Measurements from ENCODE around the gene WDR44. TPM values are rescaled to one million over a fixed set of nuclear protein-coding genes. Genes with fewer than 3 reads are reported as not detected.

Gene WDR44
- total RNA-seq, 1 donor from 2014 or later = 16.7 TPM

- intact Hi-C loops (cut with DNase I) = no loop called here
- DNase-seq = no peak
- TF ChIP-seq, protein P1, sequence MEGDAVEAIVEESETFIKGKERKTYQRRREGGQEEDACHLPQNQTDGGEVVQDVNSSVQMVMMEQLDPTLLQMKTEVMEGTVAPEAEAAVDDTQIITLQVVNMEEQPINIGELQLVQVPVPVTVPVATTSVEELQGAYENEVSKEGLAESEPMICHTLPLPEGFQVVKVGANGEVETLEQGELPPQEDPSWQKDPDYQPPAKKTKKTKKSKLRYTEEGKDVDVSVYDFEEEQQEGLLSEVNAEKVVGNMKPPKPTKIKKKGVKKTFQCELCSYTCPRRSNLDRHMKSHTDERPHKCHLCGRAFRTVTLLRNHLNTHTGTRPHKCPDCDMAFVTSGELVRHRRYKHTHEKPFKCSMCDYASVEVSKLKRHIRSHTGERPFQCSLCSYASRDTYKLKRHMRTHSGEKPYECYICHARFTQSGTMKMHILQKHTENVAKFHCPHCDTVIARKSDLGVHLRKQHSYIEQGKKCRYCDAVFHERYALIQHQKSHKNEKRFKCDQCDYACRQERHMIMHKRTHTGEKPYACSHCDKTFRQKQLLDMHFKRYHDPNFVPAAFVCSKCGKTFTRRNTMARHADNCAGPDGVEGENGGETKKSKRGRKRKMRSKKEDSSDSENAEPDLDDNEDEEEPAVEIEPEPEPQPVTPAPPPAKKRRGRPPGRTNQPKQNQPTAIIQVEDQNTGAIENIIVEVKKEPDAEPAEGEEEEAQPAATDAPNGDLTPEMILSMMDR (IDR thresholded peaks at IDR 0.05) = no peak
- no peak for ATAC-seq
- H3K27me3 ChIP-seq (ENCODE audit: low read depth) = no peaks in the 10 kb centered on the region
- peaks cover 43% of the 10 kb centered on the region for H3K36me3 ChIP-seq
- H3K9me3 ChIP-seq = no peaks in the 10 kb centered on the region
- H3K27ac ChIP-seq = no peak overlapping the region
- no peak overlapping the region for H3K4me3 ChIP-seq
- no peaks in the 10 kb centered on the region for H3K4me1 ChIP-seq
Measured at GRCh38 chrX:118432799-118433198, 86.9 kb downstream of the WDR44 start.

- DNase-seq (no peak), ATAC-seq (no peak)
- Histone ChIP-seq H3K36me3 (peaks cover 60% of the 10 kb centered on the region), H3K27ac (no peak overlapping the region), H3K9me3 (no peaks in the 10 kb centered on the region), H3K27me3 (ENCODE audit: low read depth) (no peaks in the 10 kb centered on the region), H3K4me1 (no peaks in the 10 kb centered on the region), H3K4me3 (no peak overlapping the region)
- intact Hi-C loops (cut with DNase I) = no loop called here
- TF ChIP-seq, protein P1 (IDR thresholded peaks at IDR 0.05) = no peak
Measured at GRCh38 chrX:118437283-118437682, 91.4 kb downstream of the WDR44 start.

DNA sequence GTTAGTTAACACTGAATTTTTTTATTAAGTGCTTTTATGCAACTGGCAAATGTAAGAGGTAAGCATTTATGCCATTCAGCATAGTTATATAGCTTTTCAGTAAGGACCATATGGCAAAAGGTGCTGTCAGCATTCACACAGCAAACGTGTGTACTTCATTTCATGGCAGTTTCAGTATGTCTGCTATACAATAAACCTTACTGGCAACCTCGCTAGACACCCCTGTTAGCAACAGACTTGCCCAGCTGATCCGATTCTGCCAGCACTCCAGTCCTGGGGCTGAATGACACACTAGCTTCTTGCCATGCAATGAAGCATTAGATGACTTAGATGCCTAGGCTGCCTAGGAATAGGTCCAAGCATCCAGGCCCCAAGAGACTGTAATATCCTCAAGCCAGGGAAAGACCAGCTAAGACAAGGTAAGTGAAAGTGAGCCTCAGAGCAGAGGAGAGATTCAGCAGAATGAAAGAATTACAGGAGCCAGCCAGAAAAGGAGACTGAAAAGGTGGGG lies 102.4 kb downstream of the WDR44 start:
- ATAC-seq (no peak), DNase-seq (no peak)
- Histone ChIP-seq H3K4me1 (no peaks in the 10 kb centered on the region), H3K27me3 (ENCODE audit: low read depth) (no peaks in the 10 kb centered on the region), H3K36me3 (peaks cover 27% of the 10 kb centered on the region), H3K9me3 (no peaks in the 10 kb centered on the region), H3K4me3 (no peak overlapping the region), H3K27ac (no peak overlapping the region)
- intact Hi-C loops (cut with DNase I) = no loop called here
- TF ChIP-seq, protein P1 (IDR thresholded peaks at IDR 0.05) = no peak

- no peaks in the 10 kb centered on the region for H3K9me3 ChIP-seq
- H3K4me1 ChIP-seq = no peaks in the 10 kb centered on the region
- TF ChIP-seq, protein P1 (IDR thresholded peaks at IDR 0.05) = no peak
- H3K36me3 ChIP-seq = no peaks in the 10 kb centered on the region
- H3K4me3 ChIP-seq = no peak overlapping the region
- H3K27me3 ChIP-seq (ENCODE audit: low read depth) = no peaks in the 10 kb centered on the region
- ATAC-seq (no peak), DNase-seq (no peak)
- intact Hi-C loops (cut with DNase I) = no loop called here
- no peak overlapping the region for H3K27ac ChIP-seq
Measured at GRCh38 chrX:118455013-118455412, 109.1 kb downstream of the WDR44 start.

DNA sequence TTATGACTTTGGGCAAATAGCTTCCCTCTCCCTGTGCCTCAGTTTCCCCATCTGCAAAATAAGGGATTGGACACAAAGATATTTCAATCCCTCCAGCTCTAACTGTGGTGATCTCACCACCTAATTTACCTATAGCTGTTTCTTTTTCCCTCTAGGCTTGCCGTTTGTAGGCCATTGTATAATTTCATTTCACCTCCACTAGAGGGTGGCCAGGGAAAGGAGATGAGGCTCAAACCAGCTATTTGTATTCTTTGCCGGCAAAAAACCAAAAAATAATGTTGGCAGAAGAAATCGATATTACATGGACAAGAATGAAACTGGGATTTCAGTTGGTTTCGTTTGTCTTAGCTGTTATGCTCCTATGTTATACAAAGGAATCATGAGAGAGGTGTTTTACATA lies 113.6 kb downstream of the WDR44 start:
- Histone ChIP-seq H3K4me3 (no peak overlapping the region), H3K27ac (no peak overlapping the region), H3K36me3 (no peaks in the 10 kb centered on the region), H3K27me3 (ENCODE audit: low read depth) (no peaks in the 10 kb centered on the region), H3K9me3 (no peaks in the 10 kb centered on the region), H3K4me1 (no peaks in the 10 kb centered on the region)
- DNase-seq (no peak), ATAC-seq (peak in 1 of 2 donors; percentile 61)
- TF ChIP-seq, protein P1 (IDR thresholded peaks at IDR 0.05) = peak; percentile 36
- intact Hi-C loops (cut with DNase I) = no loop called here

DNA sequence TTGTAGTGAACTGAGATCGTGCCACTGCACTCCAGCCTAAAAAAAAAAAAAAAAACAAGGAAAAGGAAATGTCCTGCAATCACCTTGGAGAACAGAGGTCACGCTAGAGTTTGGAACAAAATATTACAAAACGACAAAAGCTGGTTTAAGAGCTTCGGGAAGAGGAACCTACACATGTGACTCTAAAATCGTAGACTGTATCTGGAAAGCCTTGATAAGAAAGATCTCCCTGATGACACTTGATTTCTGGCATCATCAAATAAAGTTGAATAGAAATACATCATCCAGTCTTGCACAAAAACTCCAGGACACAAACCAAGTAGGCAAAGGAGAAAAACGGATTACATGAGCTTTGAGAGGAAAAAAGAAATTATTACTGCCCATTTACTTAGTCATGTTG lies 118.6 kb downstream of the WDR44 start:
- no peak for ATAC-seq
- intact Hi-C loops (cut with DNase I) = no loop called here

More for the DNA sequence above, 118.6 kb downstream of the WDR44 start:
- Histone ChIP-seq H3K27ac (no peak overlapping the region), H3K4me3 (no peak overlapping the region), H3K27me3 (ENCODE audit: low read depth) (no peaks in the 10 kb centered on the region), H3K9me3 (no peaks in the 10 kb centered on the region), H3K36me3 (no peaks in the 10 kb centered on the region), H3K4me1 (no peaks in the 10 kb centered on the region)
- TF ChIP-seq, protein P1 (IDR thresholded peaks at IDR 0.05) = no peak
- no peak for DNase-seq

Measured in lower lobe of right lung (tissue), 2 donors.